ENCODE measurements around the gene NUP62CL.

DNA sequence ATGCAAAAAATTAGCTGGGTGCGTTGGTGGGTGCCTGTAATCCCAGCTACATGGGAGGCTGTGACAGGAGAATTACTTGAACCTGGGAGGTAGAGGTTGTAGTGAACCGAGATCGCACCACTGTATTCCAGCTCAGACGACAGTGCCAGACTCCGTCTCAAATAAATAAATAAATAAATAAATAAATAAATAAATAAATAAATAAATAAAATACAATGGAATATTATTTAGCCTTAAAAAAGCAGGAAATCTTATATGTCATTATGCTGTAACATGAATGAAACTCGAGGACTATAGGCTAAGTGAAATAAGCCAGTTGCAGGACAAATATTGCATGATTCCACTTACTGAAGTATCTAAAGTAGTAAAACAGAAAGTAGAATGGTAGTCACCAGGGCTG, 130.1 kb downstream of the NUP62CL start:
- TF ChIP-seq HOXC10 (CRISPR knock-in tag; IDR thresholded peaks at IDR 0.05), result no peak
- TF ChIP-seq ZNF121 (tag by site-specific recombination; IDR thresholded peaks at IDR 0.05), result 0 out of 2 replicates have a peak, but pooled peaks have one; percentile 22

Data from HEK293 (cell line).